Renal cortical epithelial cell (primary cell): ENCODE data around the gene SPATA17. TPM values are rescaled to one million over a fixed set of nuclear protein-coding genes. Genes with fewer than 3 reads are reported as not detected.
"Not testable (repeated sequence)": the region's sequence is repeated elsewhere in the genome, so short reads cannot be mapped to it uniquely, and the experiment has no call there.

Experiments used
- DNase-seq: peaks from one replicate; pipeline ENCODE4 v3.0.0-alpha.2; 2011; ENCODE audit warnings: low read depth
- total RNA-seq: library from RNA; depleted of rRNA; stranded (reverse); fragments of >200 nt; gene quantifications from 2 replicates; pipeline ENCODE4 v1.2.3, GENCODE V29; 2014

SPATA17 gene
- total RNA-seq, 1 donor from 2014 or later: 4.2 TPM

DNA sequence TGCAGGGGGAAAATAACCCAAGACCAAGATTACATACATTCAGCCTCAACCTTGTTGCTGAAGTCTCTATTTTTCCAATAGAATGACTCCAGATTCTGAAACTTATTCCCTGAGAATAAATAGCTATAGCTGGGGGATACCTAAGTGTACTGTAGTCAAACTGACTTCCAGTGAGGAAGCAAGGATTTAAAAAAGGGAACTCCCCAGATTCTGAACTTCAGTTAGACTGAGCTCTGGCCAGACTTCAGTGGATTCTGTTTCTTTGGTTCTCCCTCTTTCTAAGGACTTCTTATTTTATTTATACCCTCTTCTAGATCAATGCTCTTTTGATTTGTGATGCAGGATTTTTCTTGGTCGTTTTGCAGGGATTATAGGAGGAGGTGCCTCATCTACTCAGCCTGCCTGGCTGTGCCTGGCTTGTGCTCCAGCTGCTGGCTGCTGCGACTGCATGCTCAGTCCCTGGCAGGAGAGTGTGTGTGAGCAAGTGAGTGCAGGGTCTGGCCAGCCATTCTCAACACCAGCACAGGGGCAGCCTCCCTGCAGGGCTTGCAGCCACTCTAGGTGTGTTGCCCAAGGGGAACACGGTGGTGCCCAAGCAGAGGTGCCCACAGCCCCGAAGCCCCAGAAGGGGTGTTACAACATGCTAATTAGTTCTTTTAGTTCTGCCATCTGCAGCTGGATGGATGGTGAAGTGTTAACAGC is 43.0 kb downstream of the SPATA17 start:
- no peak for DNase-seq

DNA sequence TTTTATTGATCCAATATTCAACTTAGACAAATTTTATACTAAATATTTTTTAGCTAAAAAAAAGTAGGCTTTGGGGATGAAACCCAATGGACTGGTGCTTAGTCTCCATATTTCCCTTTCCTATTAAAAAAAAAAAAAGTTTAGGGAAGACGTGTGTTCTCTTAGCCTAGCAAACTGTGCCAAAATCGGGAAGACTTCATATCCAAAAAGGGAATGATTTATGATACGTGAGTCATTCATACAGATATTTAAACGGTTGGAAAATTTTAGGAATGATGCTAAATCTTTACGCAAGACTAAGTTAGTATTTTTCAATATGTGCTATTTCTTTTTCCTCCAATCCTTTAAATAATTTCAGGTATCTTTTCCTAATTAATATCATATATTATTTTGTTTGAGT is 50.7 kb downstream of the SPATA17 start:
- no peak for DNase-seq

DNA sequence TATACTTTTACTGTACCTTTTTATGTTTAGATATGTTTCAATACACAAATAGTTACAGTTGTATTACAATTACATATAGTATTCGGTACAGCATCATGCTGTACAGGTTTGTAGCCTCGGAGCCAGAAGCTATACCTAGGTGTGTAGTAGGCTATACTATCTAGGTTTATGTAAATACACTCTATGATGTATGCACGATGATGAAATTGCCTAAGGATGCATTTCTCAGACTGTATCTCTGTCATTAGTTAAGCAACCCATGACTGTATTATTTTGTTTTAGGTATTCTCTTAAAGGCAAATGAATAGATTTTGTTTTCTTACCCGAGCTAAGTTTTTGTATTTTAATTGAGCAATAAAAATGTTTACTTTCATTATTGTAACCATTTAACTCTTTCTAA is 56.4 kb downstream of the SPATA17 start:
- no peak for DNase-seq

DNA sequence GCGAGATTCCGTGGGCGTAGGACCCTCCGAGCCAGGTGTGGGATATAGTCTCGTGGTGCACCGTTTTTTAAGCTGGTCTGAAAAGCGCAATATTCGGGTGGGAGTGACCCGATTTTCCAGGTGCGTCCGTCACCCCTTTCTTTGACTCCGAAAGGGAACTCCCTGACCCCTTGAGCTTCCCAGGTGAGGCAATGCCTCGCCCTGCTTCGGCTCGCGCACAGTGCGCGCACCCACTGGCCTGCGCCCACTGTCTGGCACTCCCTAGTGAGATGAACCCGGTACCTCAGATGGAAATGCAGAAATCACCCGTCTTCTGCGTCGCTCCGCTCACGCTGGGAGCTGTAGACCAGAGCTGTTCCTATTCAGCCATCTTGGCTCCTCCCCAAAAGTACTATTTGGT is 65.0 kb downstream of the SPATA17 start:
- not testable (repeated sequence) for DNase-seq

DNA sequence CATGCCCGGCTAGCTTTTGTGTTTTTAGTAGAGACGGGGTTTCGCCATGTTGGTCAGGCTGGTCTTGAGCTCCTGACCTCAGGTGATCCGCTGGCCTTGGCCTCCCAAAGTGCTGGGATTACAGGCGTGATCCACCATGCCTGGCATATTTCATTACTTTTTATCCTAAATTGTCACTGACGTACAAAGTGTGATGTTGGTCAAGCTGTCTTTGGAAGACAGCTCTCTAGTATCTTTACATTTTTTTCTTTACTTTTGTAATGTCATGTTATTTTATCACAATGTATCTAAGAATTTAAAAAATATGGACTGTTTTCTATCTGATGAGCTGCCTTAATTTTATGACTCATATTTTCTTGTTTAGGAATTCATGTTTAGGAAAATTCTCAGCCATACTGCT is 72.2 kb downstream of the SPATA17 start:
- no peak for DNase-seq

DNA sequence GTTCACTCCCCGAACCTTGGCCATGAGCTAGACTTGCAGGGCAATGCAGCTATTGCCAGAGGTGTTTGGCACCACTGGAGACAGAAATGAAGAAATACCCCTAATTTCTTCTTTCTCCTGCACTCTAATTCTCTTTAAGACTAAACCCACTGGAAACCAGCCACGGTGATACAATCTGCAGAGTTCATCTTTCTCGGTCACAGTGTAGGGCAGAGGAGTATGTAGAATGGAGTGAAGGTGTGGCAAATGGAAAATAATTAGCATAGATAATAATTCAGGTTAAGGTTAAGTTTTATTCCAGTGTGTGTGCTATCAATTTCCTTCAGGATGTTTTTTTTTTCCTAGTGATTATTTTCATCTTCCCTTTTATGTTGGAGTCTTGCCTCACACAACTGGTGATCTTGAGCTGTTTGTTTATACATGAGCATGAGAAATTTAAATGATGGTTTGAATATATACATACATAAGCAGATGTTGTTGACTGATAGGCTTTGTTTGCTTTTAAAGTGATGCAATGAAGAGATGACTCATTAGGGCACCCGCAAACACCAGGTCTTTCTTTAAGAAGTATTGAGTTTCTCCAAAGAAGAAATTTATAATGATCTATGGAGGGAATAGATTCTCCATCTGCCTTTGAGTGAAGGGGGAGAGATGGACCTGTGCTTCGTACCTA is 81.9 kb downstream of the SPATA17 start:
- peak; percentile 54 for DNase-seq

DNA sequence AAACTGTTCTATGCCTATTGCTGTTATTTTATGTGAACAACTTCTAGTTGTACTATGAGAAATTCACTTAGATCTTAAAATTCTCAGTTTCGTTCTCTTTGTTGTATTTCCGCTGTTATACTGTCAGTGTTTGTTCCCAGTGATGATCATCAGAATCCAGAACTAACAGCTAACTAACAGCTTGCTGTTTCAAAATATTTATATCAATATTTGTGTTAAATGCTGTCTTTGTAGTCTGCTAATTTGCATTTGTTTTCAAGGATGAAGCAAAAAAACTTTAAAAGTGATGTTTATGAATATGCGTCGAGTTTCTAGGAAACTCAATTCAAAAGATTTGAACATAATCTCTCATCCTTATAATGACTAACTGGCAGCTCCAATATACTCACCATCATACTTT is 84.5 kb downstream of the SPATA17 start:
- DNase-seq: no peak

DNA sequence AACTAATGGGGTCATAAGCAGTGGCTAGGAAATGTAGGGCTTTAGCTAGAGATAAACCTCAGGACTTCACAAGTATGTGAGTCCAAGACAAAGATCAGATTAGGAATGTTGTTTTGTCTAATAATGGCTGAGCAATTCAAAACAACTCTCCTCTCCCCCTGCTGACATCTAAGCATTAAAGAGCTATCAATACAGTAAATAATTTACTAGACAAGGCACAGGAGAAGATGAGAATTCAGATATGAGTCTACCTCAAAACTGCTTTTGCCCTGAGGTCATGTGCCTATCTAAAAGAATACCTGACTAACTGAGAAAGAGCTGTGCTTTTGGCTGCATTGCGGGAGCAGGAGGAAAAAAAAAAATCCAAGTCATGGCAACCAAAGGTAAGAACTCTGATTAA is 86.8 kb downstream of the SPATA17 start:
- peak; percentile 82 for DNase-seq

DNA sequence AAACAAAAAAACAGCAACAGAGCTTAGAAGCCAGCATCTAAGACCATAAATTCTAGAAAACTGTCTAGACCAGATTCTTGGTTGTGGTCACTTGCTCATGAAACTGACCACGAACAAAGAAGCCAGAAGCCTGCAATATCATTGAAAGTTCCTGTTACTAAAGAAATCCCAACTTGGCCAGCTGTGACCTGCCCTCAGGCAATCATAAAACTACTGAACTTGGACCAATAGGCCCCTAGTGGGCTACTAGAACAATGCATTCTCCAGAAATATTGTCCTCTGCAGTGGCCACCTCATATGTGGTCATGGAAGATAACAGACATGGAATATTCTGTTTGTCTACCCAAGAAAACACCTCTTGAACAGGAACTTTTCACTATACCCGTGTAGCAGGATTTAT is 87.7 kb downstream of the SPATA17 start:
- DNase-seq: peak; percentile 92

DNA sequence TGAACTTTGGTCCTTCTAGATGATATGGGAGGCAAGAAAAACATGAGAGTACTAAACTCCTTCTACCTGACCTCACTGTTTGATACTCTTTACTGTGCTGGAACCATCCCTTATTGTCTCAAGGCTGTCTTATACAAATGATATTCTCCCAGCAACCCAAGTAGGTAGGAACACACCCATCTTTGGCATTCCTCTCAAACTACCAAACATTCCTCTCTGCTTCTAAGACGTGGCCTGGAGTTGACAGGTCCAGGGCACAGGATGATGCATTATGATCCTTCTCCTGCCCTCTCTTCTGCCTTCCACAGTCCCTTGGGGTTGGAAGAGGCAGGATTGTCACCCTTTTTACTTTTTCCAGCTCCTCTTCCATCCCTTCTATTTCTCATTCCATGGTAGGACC is 90.5 kb downstream of the SPATA17 start:
- peak; percentile 27 for DNase-seq

DNA sequence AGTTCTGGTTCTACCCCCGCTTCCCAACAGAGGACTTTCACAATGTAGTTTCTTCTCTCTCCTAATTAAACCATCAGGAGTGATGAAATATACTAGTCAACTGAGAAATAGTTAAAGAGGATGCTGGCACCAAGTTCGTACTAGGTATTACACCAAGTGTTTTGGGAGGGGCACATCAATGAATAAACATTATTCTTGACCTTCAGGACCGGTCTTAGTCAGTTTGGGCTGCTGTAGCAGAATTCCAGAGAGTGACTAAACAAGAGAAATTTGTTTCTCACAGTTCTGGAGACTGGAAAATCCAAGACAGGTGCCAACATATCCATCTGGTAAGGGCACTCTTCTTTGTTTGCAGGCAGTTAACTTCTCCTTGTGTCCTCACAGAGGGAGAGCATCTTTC is 103.8 kb downstream of the SPATA17 start:
- peak; percentile 80 for DNase-seq

DNA sequence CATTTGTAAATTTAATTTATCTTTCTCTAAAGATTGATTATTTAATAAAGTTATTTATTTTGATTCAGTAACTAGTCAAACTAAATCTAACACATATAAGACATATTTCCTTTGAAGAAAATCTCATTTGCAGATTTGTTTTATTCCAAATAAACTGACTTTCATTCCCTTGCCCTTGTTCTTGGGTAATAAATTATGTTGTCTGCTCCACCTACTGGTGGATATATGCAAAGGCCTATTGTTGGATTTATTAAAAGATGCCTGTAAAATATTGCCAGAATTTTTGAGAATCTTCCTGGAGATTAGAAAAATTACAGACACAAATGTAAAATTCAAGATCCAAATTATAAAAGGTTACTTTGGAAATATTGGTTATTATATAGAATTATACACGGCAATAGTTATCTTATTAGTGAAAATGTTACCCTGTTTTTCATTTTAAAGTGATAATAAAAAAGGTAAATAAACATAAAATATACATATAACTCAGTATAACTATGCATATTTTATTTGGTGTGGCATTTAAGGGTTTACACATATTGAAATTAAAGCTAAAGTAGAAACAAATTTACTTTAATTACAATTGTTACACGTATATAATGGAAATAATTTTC is 116.1 kb downstream of the SPATA17 start:
- peak; percentile 63 for DNase-seq

DNA sequence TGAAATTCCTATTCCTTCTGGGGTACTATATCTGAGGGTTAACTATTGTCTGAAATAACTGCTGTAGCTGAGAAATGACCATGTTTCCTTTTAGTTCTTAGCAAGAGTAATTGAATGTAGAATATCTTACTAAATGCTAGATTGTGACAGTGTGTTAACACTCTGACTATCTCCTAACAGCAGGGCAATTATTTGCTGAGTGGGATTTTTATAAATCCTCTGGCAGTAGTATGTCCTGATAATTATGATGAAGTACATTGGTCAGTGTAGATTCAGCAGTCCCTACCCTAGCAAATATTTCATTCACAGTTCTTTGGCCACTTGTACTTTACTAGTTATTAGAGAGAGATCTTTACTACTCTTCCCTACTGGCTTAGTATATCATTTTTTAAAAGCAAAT is 138.6 kb downstream of the SPATA17 start:
- no peak for DNase-seq

DNA sequence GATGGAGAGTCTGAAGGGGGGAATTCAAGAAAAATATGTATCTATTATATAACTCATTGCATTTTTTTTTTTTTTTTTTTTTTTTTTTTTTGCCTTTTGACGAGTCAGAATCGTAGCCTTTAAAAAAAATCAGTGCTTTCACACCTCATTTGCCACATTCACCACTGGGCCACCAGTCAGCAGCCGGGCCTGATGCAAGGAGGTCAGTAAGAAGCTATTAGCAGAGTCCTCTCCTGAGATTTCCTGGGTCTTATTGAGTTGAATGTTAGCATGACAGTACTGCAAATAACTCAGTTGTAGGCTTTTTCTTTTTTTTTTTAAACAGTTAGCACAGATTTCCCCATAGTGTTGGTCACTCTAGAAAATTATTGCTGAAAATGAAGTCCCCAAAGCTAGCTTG is 139.8 kb downstream of the SPATA17 start:
- DNase-seq: no peak

DNA sequence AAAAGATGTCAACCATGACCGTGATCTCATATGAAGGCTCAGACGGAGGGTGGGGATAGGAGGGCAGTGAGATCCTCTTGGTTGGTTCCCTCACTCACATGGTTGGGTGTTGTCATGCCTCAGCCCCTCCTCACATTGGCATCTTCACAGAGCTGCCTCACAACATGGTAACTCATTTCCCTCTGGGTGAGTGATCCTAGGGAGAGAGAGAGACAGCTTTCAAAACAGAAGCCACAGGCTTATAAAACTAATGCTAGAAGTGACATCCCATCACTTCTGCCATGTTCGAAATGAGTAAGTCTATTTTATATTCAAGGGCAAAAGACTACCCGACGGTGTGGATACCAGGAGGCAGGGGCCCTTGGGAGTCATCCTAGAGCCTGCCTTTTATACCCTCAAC is 145.5 kb downstream of the SPATA17 start:
- no peak for DNase-seq

DNA sequence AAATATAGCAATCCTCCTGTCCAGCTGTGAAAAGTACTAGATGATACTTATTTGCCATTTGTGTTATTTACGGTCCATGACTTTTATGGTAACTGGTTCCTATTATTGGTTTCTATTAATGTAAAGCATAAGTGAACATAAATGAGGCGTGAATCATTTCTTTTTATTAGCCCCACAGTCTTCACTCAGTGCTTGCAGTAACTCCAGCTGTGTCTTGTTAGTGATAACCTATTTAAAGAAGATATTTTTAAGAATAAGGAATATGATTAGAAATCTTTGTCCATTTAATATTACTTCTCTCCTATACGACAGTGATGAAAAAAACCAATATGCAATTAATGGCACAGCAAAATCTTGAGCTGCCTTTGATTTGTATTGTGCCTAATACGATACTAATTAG is 149.9 kb downstream of the SPATA17 start:
- DNase-seq: no peak

DNA sequence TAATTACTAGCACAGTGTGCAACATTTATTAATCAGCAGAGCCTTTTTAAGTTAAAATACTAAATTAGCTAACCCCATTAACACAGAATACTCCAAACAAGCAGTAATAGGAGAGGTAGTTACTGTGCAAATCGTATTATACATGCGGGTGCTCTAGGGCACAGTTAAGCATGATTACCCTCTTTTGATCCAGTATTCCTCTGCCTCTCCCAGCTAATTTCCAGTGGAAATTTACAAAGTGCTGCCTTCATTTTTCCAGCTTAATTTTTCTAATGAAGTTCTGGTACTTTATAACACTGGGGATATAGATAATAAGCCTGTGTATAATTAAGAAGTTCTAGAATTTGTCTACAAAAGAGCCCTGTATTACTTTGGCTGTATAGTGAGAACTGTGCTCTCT is 159.9 kb downstream of the SPATA17 start:
- DNase-seq: peak; percentile 1

DNA sequence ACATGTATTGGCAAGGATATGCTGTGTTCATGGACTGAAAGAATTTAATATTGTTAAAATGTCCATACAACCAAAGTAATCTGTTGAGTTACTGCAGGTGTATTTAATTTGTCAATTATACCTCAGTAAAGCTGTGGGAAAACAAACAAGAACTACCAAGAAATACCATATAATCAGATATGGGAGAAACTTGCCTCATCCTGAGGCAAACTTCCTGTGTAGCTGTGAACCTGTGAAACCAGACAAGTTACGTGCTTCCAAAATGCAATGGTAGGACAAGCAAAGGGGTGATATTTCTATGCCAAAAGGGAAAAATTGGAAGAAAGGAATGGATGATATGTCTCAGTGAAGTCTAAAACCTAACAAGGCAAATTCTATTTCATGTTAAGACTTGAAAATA is 174.6 kb downstream of the SPATA17 start:
- no peak for DNase-seq

DNA sequence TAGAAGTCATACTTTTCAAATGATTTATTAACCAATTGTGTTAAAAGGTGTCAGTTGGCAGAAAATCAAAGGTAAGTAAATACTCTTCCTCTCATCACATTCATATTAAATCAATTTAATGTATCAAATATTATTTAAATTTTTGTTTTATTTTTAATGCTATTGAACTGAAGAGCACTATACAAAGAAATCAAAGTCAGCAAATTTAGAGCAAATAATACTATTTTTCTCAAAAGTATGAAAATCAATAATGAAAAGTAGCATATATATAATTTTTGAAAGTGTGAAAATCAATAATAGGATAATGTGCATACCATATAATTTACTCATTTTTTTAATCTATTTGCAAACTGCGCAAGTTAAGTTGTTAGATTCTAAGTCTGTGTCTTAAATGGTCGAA is 181.0 kb downstream of the SPATA17 start:
- DNase-seq: no peak

DNA sequence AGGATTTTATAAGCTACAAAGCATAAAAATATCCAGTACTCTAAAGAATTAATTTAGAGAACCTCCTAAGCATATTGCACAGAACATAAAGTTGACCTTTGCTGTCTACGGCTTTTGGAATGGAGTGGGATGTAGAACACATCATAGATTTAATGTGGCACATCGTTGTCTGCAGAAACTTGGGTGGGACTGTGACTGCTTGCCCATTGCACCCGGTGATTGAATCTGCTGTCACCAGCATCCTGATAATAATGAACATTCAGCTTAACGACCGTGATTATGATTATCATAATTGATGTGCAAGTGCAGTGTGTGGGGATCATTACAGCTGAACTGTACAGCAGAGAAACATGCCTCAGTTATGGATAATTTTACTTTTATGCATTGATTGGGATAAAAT is 181.9 kb downstream of the SPATA17 start:
- no peak for DNase-seq

DNA sequence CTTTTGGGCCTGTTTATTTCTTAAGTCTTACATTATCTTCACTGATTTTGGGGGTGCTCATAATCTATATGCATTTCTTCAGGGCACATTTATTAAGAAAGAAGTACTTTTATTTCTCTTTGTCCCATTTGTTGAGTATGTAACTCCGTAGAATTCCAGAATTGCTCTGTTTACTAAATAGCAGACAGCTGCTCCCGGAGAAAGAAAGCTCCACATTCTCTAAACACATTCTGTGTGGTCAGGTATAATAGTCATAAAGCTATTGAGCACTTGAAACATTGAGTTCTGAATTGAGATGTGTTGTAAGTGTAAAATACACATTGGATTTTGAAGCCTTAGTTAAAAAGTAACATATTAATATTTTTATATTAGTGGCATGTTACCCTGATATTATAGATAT is 206.5 kb downstream of the SPATA17 start:
- no peak for DNase-seq

DNA sequence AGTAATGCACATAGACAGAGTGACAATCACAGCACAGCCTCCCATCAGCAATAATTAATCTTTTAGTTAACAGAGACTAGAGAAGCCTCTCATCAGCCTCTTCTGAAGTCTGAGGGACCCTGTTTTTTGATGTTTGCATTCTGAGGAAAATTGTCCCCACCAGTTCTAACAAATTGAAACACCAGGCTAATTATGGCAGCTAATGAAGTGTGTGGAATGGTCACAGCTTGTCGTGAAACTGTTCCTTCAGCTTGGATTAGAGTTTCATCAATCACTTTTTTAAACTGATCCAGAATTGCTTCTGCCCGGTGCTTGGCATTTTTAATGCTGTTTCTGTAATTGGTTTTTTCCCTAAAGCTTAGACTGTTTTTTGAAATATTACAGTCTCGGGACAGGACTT is 208.0 kb downstream of the SPATA17 start:
- DNase-seq: no peak

DNA sequence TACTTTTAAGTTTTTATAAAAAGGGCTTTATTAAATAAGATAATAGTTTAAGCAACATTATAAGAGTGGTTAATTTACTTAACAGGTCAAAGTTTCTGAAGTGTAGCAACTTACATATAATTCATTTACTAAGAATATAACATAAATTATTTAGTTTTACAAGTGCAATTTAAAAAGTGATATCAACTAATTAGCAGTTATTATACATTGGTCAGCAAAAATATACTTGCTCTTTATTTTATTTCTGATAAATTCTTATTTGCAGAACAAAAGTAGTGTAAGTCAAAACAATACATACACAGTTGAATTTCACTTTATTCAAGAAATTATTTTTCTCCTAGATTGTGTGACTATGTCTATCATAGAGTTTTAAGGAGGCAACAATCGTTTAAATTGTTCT is 215.6 kb downstream of the SPATA17 start:
- DNase-seq: no peak
